ENCODE results near the gene ZNF462. TPM values are rescaled to one million over a fixed set of nuclear protein-coding genes. Genes with fewer than 3 reads are reported as not detected.

ZNF462 gene
- total and polyA plus RNA-seq, 7 donors = 2.0 to 102 (median 16.3) TPM

GRCh38 chr9:106915851-106916250 lies 52.9 kb downstream of the ZNF462 start:
- Histone ChIP-seq H3K27ac (peak overlapping the region; percentile 92), H3K36me3 (ENCODE audit: insufficient read depth in 1 of 2, low read depth in 1 of 2) (no peaks in the 10 kb centered on the region), H3K27me3 (ENCODE audit: insufficient read depth in 3 of 3, low read length in 2 of 3) (no peaks in the 10 kb centered on the region), H3K9me3 (no peaks in the 10 kb centered on the region), H3K4me1 (peaks cover 40% of the 10 kb centered on the region), H3K4me3 (no peak overlapping the region)
- 80 to 89% (median 84%) methylated on average over 3 of the region's 3 CpGs for WGBS, 3 donors
- no peak for ATAC-seq
- intact Hi-C loops (cut with DNase I) = loop anchor here in 1 of 2 donors (5.0 kb wide), 1 partner anchor 39 kb away; no protein-coding TSS in a partner anchor
- TF ChIP-seq CTCF (IDR thresholded peaks at IDR 0.05) = no peak
- no peak for DNase-seq

GRCh38 chr9:106916466-106917235 lies 53.7 kb downstream of the ZNF462 start:
- H3K36me3 ChIP-seq (ENCODE audit: insufficient read depth in 1 of 2, low read depth in 1 of 2) = no peaks in the 10 kb centered on the region
- peak overlapping the region; percentile 92 for H3K27ac ChIP-seq
- no peak for TF ChIP-seq CTCF (IDR thresholded peaks at IDR 0.05)
- H3K4me3 ChIP-seq = peak overlapping the region; percentile 5
- peaks cover 48% of the 10 kb centered on the region for H3K4me1 ChIP-seq
- ATAC-seq (peak in 3 of 4 donors; percentile 38 to 52 (median 42)), DNase-seq (peak; percentile 36 to 60)
- WGBS, 3 donors = 43 to 49% (median 48%) methylated on average over 8 of the region's 8 CpGs
- no peaks in the 10 kb centered on the region for H3K9me3 ChIP-seq
- intact Hi-C loops (cut with DNase I) = loop anchor here in 1 of 2 donors (5.0 kb wide), 1 partner anchor 39 kb away; no protein-coding TSS in a partner anchor
- no peaks in the 10 kb centered on the region for H3K27me3 ChIP-seq (ENCODE audit: insufficient read depth in 3 of 3, low read length in 2 of 3)

GRCh38 chr9:106918825-106919509 lies 56.0 kb downstream of the ZNF462 start:
- intact Hi-C loops (cut with DNase I) = loop anchor here (2.0 to 5.0 kb wide), 2 partner anchors 42 to 56 kb away; partner anchors contain the start of gene ZNF462 (in 1 of the 2)
- peak overlapping the region; percentile 92 for H3K27ac ChIP-seq
- H3K9me3 ChIP-seq = no peaks in the 10 kb centered on the region
- peaks cover 54% of the 10 kb centered on the region for H3K4me1 ChIP-seq
- ATAC-seq = peak; percentile 41 to 85 (median 70)
- no peak for DNase-seq
- no peaks in the 10 kb centered on the region for H3K27me3 ChIP-seq (ENCODE audit: insufficient read depth in 3 of 3, low read length in 2 of 3)
- H3K4me3 ChIP-seq = peak overlapping the region; percentile 56
- H3K36me3 ChIP-seq (ENCODE audit: insufficient read depth in 1 of 2, low read depth in 1 of 2) = peaks cover 2 to 8% of the 10 kb centered on the region in 2 donors
- TF ChIP-seq CTCF (IDR thresholded peaks at IDR 0.05) = no peak
- 33 to 70% (median 39%) methylated on average over 5 of the region's 5 CpGs for WGBS, 3 donors

GRCh38 chr9:106920091-106920490 lies 57.1 kb downstream of the ZNF462 start:
- H3K36me3 ChIP-seq (ENCODE audit: insufficient read depth in 1 of 2, low read depth in 1 of 2) = peaks cover 2 to 19% of the 10 kb centered on the region in 2 donors
- whole genome bisulfite sequencing, 3 donors = 40 to 58% (median 40%) methylated on average over 4 of the region's 4 CpGs
- no peak for TF ChIP-seq CTCF (IDR thresholded peaks at IDR 0.05)
- H3K27ac ChIP-seq = peak overlapping the region; percentile 92
- intact Hi-C loops (cut with DNase I) = loop anchor here in 1 of 2 donors (5.0 kb wide), 1 partner anchor 33 kb away; no protein-coding TSS in a partner anchor
- no peaks in the 10 kb centered on the region for H3K27me3 ChIP-seq (ENCODE audit: insufficient read depth in 3 of 3, low read length in 2 of 3)
- peak overlapping the region; percentile 56 for H3K4me3 ChIP-seq
- no peaks in the 10 kb centered on the region for H3K9me3 ChIP-seq
- no peak for DNase-seq
- H3K4me1 ChIP-seq = peaks cover 54% of the 10 kb centered on the region
- peak; percentile 63 to 82 (median 70) for ATAC-seq

All from psoas muscle (tissue), 8 donors.